T-cell (primary cell): ENCODE results near the gene MYO15B. TPM values are rescaled to one million over a fixed set of nuclear protein-coding genes. Genes with fewer than 3 reads are reported as not detected.

Source experiments
- ATAC-seq, 4 experiments: fragments of 200-7000 bp in 3 of 4; fragments of 150-1000 bp in 1 of 4; cut with Tn5 transposase; replicated peaks in 1 of 4; 1 replicate in 3 of 4; 2 replicates in 1 of 4; pipeline ENCODE4 v1.10.0; 2021; ENCODE audit warnings: moderate library complexity in 3 of 4, mild to moderate bottlenecking in 2 of 4, moderate number of reproducible peaks in 1 of 4
- CTCF ChIA-PET, 2 donors: fragments of 300-600 bp; sonication (Branson Sonifier 250); formaldehyde crosslinking; loops; one replicate each; lab custom pipeline; 2022; ENCODE audit warnings: antibody characterized with exemption in 2 of 2; lab: Charles Lee
- POLR2A ChIA-PET, 2 donors: fragments of 300-600 bp; sonication (Branson Sonifier 250); formaldehyde crosslinking; loops; one replicate each; lab custom pipeline; 2022; ENCODE audit warnings: antibody characterized with exemption in 2 of 2; lab: Charles Lee
- DNase-seq, 35 experiments: peaks; one replicate each; pipeline versions ENCODE4 v3.0.0 to v3.0.0-alpha.2; 2013 to 2023
- H3K27ac ChIP-seq: one replicate; pipeline ENCODE4 v1.5.1; 2013; ENCODE audit warnings: low read length
- H3K27me3 ChIP-seq, 2 experiments: replicated peaks in 1 of 2; 1 replicate in 1 of 2; 2 replicates in 1 of 2; pipeline versions ENCODE4 v1.6.1 to v1.7.0; 2013; ENCODE audit warnings: low read length in 1 of 2, mixed read lengths in 1 of 2; ENCODE audit not compliant: control insufficient read depth in 2 of 2, insufficient read depth in 2 of 2; ENCODE audit errors: extremely low read depth in 1 of 2
- H3K36me3 ChIP-seq, 2 donors: 1 replicate in 1 of 2; 2 replicates in 1 of 2; pipeline versions ENCODE4 v1.6.1 to v1.7.0; 2013; ENCODE audit warnings: low read length in 1 of 2; ENCODE audit not compliant: control insufficient read depth in 2 of 2, insufficient read depth in 1 of 2; ENCODE audit errors: extremely low read depth in 1 of 2
- H3K4me1 ChIP-seq, 2 experiments: 1 replicate in 1 of 2; 2 replicates in 1 of 2; pipeline versions ENCODE4 v1.6.1 to v1.7.0; 2013; ENCODE audit warnings: low read length in 2 of 2, mixed read lengths in 1 of 2; ENCODE audit not compliant: insufficient read depth in 2 of 2, control insufficient read depth in 1 of 2; ENCODE audit errors: extremely low read depth in 1 of 2
- H3K4me3 ChIP-seq, 2 donors: 1 replicate in 1 of 2; 2 replicates in 1 of 2; pipeline versions ENCODE4 v1.5.1 to v1.7.0; 2013; ENCODE audit warnings: mild to moderate bottlenecking in 2 of 2, low read length in 1 of 2, moderate library complexity in 1 of 2; ENCODE audit not compliant: control insufficient read depth in 1 of 2; ENCODE audit errors: extremely low read depth in 1 of 2
- H3K9me3 ChIP-seq: 2 replicates; pipeline ENCODE4 v1.7.0; 2013
- H3K27ac Mint-ChIP-seq, 2 donors: one replicate each; pipeline ENCODE4 v1.8.0; 2020 to 2021; ENCODE audit warnings: mild to moderate bottlenecking in 2 of 2, mixed read lengths in 2 of 2
- H3K27me3 Mint-ChIP-seq, 2 donors: one replicate each; pipeline ENCODE4 v1.8.0; 2021 to 2022; ENCODE audit warnings: mixed read lengths in 2 of 2
- H3K36me3 Mint-ChIP-seq: one replicate; pipeline ENCODE4 v1.8.0; 2021; ENCODE audit warnings: mixed read lengths
- H3K4me1 Mint-ChIP-seq, 3 donors: one replicate each; pipeline ENCODE4 v1.8.0; 2020 to 2022; ENCODE audit warnings: mixed read lengths in 3 of 3, mild to moderate bottlenecking in 1 of 3
- H3K4me3 Mint-ChIP-seq, 3 donors: one replicate each; pipeline ENCODE4 v1.8.0; 2020 to 2022; ENCODE audit warnings: mild to moderate bottlenecking in 3 of 3, mixed read lengths in 3 of 3, moderate library complexity in 3 of 3
- H3K9me3 Mint-ChIP-seq, 3 donors: one replicate each; pipeline ENCODE4 v1.8.0; 2020 to 2022; ENCODE audit warnings: mixed read lengths in 3 of 3
- WGBS: methylation state at CpG from one replicate; pipeline ENCODE4 v1.1.5; 2013; ENCODE audit warnings: missing lambda C conversion rate; ENCODE audit not compliant: insufficient coverage; 5-methylcytosine and 5-hydroxymethylcytosine counted together
- total RNA-seq, 35 experiments: library from RNA in 6 of 35; stranded (reverse) in 6 of 35; fragments of 120-200 nt in 1 of 35; gene quantifications; one replicate each; pipeline versions ENCODE4 v1.2.1 to v1.2.4 and lab custom pipeline; 2013 to 2026

MYO15B gene
- total RNA-seq (100 to 1,000 TPM; 171 to 382 (median 273) TPM), total RNA-seq (lab: John Stamatoyannopoulos, UW) (7.7 to 256 (median 148) reads per million in 29 experiments)
- 49.1 TPM for total RNA-seq (2013)

DNA sequence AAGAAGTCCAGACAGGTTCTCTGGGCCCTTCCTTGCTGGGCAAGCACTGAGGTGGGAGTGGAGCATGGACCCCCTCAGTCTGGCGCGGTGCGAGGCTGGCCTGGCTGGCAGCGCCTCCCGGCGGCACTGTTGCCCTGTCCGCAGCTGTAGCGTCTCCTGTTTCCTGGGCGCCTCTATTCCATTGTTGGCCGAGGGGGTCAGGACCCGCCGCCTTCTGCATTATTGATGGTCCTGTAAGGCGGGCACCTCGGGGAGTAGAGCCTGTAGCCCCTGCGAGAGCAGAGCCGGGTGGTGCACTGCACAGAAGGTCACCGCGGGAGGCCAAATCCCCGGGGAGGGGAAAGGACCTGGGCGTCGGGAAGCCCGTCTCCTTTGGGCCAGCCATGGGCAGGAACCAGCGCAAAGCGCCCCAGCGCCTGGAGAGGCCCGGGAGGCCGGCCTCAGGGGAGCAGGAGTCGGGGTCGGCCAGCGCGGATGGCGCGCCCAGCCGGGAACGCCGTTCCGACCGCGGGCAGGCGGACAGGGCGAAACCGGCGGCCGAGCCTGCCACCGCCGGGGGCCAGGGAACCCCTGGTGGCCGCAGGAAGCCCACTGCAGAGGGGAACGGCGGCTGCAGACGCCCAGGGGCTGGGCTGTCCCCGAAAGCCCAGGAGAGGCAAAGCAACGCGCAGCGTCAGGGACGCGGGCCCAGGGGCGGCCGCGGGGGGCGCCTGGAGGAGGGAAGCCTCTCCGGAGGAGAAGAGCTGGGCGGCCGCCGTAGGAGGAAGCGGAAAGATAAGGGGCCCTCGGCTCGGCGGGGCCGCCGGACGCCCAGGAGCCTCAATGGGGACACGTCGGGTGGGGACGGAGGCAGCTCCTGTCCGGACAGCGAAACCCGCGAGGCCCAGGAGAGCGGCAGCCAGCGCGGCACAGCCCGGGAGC lies at the start of gene MYO15B:
Gene MYO15B, plus strand, starts transcription at position 126 of the 921 bp plus-strand sequence. Its CDS starts 258 bp downstream, at position 384.
- 4% methylated on average over 81 of the region's 82 CpGs for WGBS
- POLR2A ChIA-PET: no interaction called here
- CTCF ChIA-PET: interaction anchor here in 1 of 2 donors (0.6 to 0.9 kb wide), 2 partner anchors 53 to 299 kb away, joined by 3 read pairs; partner anchors contain the start of gene SLC25A19
- Mint-ChIP-seq H3K27me3 (peaks cover 0 to 2% of the 10 kb centered on the region in 2 donors), H3K4me3 (peak within 1 kb of the TSS; percentile 67 to 73 (median 68)), H3K9me3 (no peaks in the 10 kb centered on the region), H3K4me1 (peaks cover 5 to 12% (median 5%) of the 10 kb centered on the region in 3 donors), H3K36me3 (no peaks in the 10 kb centered on the region), H3K27ac (peak within 1 kb of the TSS; percentile 11 to 46)
- Histone ChIP-seq H3K36me3 (peaks cover 0 to 3% of the 10 kb centered on the region in 2 donors), H3K9me3 (no peaks in the 10 kb centered on the region), H3K27me3 (peaks cover 0 to 13% of the 10 kb centered on the region in 2 experiments), H3K4me3 (peak within 1 kb of the TSS; percentile 56 to 72), H3K27ac (peak within 1 kb of the TSS; percentile 49), H3K4me1 (peaks cover 3 to 30% of the 10 kb centered on the region in 2 experiments)
- ATAC-seq: peak; percentile 43 to 53 (median 45)
- DNase-seq: peak; percentile 19 to 81 (median 59)

DNA sequence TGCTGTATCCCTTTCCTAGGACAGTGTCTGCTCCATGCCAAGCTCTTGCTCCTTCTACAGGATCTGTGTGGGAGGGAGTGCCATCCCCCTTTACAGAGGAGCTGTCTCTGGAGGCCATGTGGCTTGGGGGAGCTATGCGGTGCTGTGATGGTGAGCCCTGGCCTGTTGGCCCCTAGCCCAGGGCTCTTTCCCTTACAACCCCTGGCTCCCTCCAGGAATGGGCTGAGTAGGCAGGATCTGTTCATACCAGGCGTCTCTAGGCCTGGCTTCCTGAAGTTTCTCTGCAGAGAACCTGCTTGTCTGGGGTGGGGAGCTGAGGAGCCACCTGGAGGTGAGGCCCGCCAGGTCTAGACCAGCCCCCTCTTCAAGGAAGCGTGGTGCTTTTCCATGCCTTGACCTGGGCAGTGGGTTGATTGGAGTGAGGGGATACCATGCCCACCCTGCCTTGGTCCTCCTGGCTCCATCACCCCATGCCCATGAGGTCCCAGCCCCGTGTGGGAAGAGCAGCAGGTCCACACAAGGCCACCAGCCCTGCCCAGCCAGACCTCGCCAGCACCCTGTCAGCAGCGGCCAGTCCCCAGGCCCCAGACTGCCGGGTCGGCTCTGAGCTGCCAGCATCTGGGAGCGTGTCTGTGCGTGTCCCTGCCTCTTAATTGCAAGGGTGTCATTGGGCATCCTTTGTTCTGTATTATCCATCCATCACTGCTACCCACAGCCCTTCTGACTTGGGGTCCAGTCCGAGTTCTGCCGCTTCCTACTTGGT lies 47.5 kb upstream of the MYO15B start:
- CTCF ChIA-PET: interaction anchor here (0.5 to 0.6 kb wide), 2 partner anchors 228 to 849 kb away, joined by 3 read pairs; no protein-coding TSS in a partner anchor

DNA sequence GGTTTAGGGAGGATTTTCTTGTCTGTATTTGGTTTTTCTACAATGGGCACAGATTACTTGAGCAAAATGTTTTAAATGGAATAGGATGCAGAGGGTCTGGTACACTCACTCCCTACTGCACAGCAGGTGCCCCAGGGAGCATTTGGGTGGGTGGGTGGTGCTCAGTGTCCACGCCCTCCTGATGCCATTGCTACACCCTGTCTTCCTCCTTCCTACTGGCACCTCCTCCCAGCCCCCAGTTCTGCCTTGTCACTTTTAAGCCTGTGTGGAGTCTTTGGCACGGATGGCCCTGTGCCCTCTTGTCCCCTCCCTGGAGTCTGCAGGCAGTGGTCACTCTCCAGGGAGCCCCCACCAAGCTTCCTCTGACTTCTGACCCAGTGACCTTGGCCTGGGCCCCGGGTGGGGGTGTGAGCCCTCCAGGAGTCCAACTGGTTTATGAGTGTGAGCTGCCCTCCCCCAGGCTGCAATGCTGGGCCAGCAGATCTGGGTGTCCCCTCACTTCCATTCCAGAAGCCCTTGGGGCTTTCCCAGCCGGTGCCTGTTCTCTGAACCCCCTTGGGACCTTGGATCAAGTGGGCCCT lies 46.6 kb upstream of the MYO15B start:
- CTCF ChIA-PET: no interaction called here
- DNase-seq: no peak
- Histone ChIP-seq H3K4me3 (no peak overlapping the region), H3K27ac (no peak overlapping the region), H3K4me1 (peaks cover 0 to 13% of the 10 kb centered on the region in 2 experiments), H3K27me3 (peaks cover 0 to 3% of the 10 kb centered on the region in 2 experiments), H3K36me3 (peaks cover 3 to 23% of the 10 kb centered on the region in 2 donors), H3K9me3 (no peaks in the 10 kb centered on the region)
- Mint-ChIP-seq H3K9me3 (no peaks in the 10 kb centered on the region), H3K27ac (no peak overlapping the region), H3K4me3 (no peak overlapping the region), H3K27me3 (no peaks in the 10 kb centered on the region), H3K36me3 (peaks cover 20% of the 10 kb centered on the region), H3K4me1 (peaks cover 0 to 8% (median 3%) of the 10 kb centered on the region in 3 donors)
- 90% methylated on average over 3 of the region's 4 CpGs for WGBS
- no peak for ATAC-seq
- POLR2A ChIA-PET: no interaction called here

More for the DNA sequence above, 47.5 kb upstream of the MYO15B start:
- Histone ChIP-seq H3K4me3 (no peak overlapping the region), H3K4me1 (peaks cover 4 to 22% of the 10 kb centered on the region in 2 experiments), H3K27me3 (peaks cover 0 to 3% of the 10 kb centered on the region in 2 experiments), H3K27ac (no peak overlapping the region), H3K36me3 (peaks cover 3 to 23% of the 10 kb centered on the region in 2 donors), H3K9me3 (no peaks in the 10 kb centered on the region)
- no peak overlapping the region for H3K4me3 Mint-ChIP-seq
- ATAC-seq: no peak
- WGBS: 90% methylated on average over 8 of the region's 13 CpGs
- POLR2A ChIA-PET: interaction anchor here in 1 of 2 donors (0.6 to 0.7 kb wide), 2 partner anchors 15 to 385 kb away, joined by 3 to 8 read pairs; partner anchors contain the start of gene LLGL2
- no peaks in the 10 kb centered on the region for H3K27me3 Mint-ChIP-seq
- H3K36me3 Mint-ChIP-seq: peaks cover 12% of the 10 kb centered on the region
- H3K27ac Mint-ChIP-seq: no peak overlapping the region
- no peaks in the 10 kb centered on the region for H3K9me3 Mint-ChIP-seq
- no peak for DNase-seq
- peaks cover 8 to 16% (median 10%) of the 10 kb centered on the region in 3 donors for H3K4me1 Mint-ChIP-seq

DNA sequence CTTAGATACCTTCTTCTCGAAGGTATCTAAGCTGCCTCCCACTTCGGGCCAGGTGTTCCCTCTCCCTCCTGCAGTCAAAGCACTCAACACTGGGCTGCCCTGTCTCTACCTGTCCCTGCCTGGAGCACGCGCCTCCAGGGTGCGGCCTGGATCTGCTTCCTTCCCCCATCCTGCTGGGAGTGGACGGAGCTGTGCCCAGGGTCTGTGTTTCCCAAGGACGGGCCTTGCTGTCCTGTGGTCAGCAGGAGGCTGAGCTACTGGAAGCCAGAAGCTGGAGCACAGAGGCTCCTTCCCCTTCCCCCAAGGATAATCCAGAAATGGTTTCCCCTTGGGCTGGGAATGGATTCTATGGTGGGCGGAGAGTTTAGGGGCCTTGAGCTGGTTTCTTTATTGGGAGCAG lies 45.4 kb upstream of the MYO15B start:
- ATAC-seq (no peak), DNase-seq (no peak)
- no peak overlapping the region for H3K27ac ChIP-seq
- no peak overlapping the region for H3K4me3 ChIP-seq
- POLR2A ChIA-PET: interaction anchor here in 1 of 2 donors (0.7 kb wide), 1 partner anchor 115 kb away, joined by 6 read pairs; no protein-coding TSS in a partner anchor
- H3K27me3 ChIP-seq: peaks cover 0 to 3% of the 10 kb centered on the region in 2 experiments
- no peaks in the 10 kb centered on the region for H3K9me3 Mint-ChIP-seq
- H3K36me3 ChIP-seq: peaks cover 3 to 30% of the 10 kb centered on the region in 2 donors
- WGBS: 98% methylated on average over 5 of the region's 8 CpGs
- H3K9me3 ChIP-seq: no peaks in the 10 kb centered on the region
- peaks cover 0 to 5% (median 0%) of the 10 kb centered on the region in 3 donors for H3K4me1 Mint-ChIP-seq
- H3K27ac Mint-ChIP-seq: no peak overlapping the region
- peaks cover 0 to 7% of the 10 kb centered on the region in 2 experiments for H3K4me1 ChIP-seq
- CTCF ChIA-PET: no interaction called here
- peaks cover 23% of the 10 kb centered on the region for H3K36me3 Mint-ChIP-seq
- no peaks in the 10 kb centered on the region for H3K27me3 Mint-ChIP-seq
- H3K4me3 Mint-ChIP-seq: no peak overlapping the region

DNA sequence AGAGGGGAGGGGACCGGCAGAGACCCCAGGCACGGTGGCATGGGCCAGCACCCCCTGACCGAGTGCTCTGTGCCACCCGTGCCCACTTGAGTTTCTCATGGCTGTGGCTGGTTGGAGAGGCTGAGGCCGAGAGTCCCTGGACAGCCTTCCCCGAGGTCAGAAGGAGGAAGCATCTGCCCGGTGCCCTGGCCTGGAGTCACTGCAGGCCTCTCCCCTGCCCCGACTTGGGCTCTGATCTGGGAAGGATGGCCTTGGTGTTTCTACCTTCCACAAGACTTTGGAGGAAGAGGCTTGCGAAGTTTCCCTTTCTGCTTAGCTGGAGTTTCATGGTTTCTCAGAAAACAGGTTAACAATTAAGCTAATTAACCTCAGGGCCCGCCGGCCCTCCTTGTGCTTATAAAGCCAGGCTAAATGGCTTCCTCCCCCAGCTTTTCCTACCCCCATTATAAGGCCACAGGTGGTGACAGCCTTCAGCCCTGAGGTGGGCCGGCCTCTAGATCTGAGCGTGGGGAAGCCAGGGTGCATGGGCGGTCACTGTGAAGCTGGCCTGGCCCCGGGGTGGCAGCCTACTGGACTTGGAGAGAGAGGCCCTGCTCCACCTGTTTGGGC lies 44.8 kb upstream of the MYO15B start:
- H3K36me3 Mint-ChIP-seq: peaks cover 23% of the 10 kb centered on the region
- ATAC-seq: no peak
- Histone ChIP-seq H3K27me3 (peaks cover 0 to 3% of the 10 kb centered on the region in 2 experiments), H3K27ac (no peak overlapping the region), H3K36me3 (peaks cover 3 to 30% of the 10 kb centered on the region in 2 donors), H3K4me1 (peaks cover 0 to 4% of the 10 kb centered on the region in 2 experiments), H3K9me3 (no peaks in the 10 kb centered on the region), H3K4me3 (no peak overlapping the region)
- H3K27me3 Mint-ChIP-seq: no peaks in the 10 kb centered on the region
- peaks cover 0 to 5% (median 0%) of the 10 kb centered on the region in 3 donors for H3K4me1 Mint-ChIP-seq
- WGBS: 98% methylated on average over 8 of the region's 15 CpGs
- ChIA-PET POLR2A (no interaction called here), CTCF (no interaction called here)
- DNase-seq: no peak
- H3K27ac Mint-ChIP-seq: no peak overlapping the region
- no peaks in the 10 kb centered on the region for H3K9me3 Mint-ChIP-seq
- no peak overlapping the region for H3K4me3 Mint-ChIP-seq
